A549 treated with AZD2906 at 1 μM for 4 hours (cell line): ENCODE data around the gene TESK2. TPM values are rescaled to one million over a fixed set of nuclear protein-coding genes. Genes with fewer than 3 reads are reported as not detected.

Source experiments
- total RNA-seq: library from RNA; stranded (reverse); fragments of 200-300 nt; extraction: Qiagen RNA extraction; gene quantifications from 5 replicates; pipeline ENCODE4 v1.2.3, GENCODE V29; 2022

The TESK2 gene
- total RNA-seq, result 0.13 to 0.27 TPM (median 0.17 TPM) in 5 replicates

GRCh38 chr1:45490626-45491486, at the start of gene TESK2:
TSS of gene TESK2 (minus strand) at chr1:45491163. CDS start at chr1:45457785, 33,378 bp downstream.

DNA sequence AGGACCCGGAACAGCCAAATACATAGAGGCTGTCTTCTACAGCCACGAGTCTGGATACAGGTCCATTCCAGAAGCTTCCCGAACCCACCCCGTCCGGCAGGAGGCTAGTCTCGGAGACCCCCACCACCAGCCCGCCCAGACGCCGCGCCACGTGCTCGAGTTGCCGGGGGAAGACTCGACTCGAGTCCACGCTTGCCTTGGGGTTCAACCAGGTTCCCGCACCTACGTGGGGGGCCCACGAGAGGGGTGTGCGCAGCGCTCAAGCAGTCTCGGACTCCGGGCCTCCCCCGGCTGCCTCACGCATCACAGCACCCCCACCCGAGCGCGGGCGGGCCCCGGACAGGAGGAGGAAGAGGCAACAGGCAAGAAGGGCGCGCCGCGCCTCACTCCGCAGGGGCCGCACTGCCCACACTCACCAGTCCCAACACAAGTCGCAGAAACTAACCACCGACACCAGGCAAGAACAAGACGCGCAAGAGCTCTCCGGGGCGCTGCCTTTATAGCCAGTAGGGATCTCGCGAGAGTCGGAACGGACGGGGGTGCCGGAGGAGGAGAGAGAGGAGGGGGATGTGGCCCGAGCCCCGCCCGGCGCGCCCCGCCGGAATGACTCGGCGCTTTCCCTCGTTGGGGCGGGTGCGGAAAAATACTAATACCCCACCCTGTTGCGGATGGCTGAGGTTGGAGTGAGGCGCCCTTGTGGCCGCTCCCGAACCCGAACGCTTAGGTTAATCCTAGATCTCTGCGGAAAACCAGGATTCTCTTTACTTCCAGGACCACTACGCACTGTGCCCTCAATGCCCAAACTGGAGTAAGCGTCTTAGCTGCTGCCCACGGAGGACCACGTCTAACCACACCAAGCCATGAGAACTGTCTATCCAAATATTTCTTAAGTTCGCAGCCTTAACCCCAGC, 30.7 kb upstream of the TESK2 start, which contains the start of gene PRDX1:
TSS of gene PRDX1 (minus strand) at position 472 of the 911 bp plus-strand sequence. CDS start 2,841 bp downstream, outside the sequence.

DNA sequence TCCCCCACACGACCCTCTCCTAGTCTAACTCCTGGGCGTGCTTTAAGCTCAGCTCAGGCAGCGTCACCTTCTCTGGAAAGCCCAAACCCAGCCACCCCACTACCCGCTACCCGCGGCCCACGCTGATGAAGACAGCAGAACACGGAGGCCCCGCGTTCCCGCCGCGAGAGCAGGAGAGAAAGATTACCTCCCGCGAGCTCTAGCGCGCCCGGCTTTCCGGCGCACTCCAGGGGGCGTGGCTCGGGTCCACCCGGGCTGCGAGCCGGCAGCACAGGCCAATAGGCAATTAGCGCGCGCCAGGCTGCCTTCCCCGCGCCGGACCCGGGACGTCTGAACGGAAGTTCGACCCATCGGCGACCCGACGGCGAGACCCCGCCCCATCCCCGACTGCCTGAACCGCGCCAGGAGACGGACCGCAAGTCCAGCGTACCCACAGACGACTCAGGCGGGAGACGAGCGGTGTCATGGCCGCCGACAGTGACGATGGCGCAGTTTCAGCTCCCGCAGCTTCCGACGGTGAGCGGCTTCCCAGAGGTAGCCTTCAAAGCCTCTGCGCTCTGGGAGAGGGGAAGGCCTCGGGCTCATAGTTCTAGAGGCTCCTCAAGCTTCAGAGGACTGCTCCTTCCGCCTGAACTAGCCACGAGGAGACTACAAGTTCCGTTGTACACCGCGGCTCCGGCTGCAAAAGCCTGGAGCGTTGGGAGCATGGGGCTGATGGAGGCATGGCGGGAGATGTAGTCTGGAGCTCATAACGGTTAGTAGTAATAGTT, 151.0 kb downstream of the TESK2 start, which contains the start of the genes MUTYH and TOE1:
TSS of gene MUTYH (minus strand) at position 652 of the 770 bp plus-strand sequence. CDS start 5,935 bp downstream, outside the sequence.
TSS of gene TOE1 (plus strand) at position 382 of the 770 bp plus-strand sequence. CDS start at position 465, 83 bp downstream.

GRCh38 chr1:45326627-45327623, 164.0 kb downstream of the TESK2 start, which contains the start of gene HPDL:
TSS of gene HPDL (plus strand) at chr1:45326895. CDS start at chr1:45327149, 254 bp downstream.

Other genes starting within 250 kb of the TESK2 start
- 2.5 to 3.8 TPM (median 3.2 TPM) in 5 replicates for gene HPDL, start 164.3 kb downstream of the TESK2 start, total RNA-seq
- gene TOE1, start 151.0 kb downstream of the TESK2 start, total RNA-seq, result 10.8 to 13.4 TPM (median 12.5 TPM) in 5 replicates
- gene MUTYH, start 150.7 kb downstream of the TESK2 start, total RNA-seq, result 7.1 to 10.8 TPM (median 9.2 TPM) in 5 replicates
- gene CCDC163, start 8.9 kb upstream of the TESK2 start, total RNA-seq, result 1.3 to 2.0 TPM (median 1.6 TPM) in 5 replicates
- 2.1 to 2.3 TPM (median 2.3 TPM) in 5 replicates for gene MMACHC, start 9.1 kb upstream of the TESK2 start, total RNA-seq
- 1,895 to 2,135 TPM (median 1,925 TPM) in 5 replicates for gene PRDX1, start 30.7 kb upstream of the TESK2 start, total RNA-seq
- 73.5 to 78.3 TPM (median 75.2 TPM) in 5 replicates for gene AKR1A1, start 59.7 kb upstream of the TESK2 start, total RNA-seq
- gene NASP, start 92.9 kb upstream of the TESK2 start, total RNA-seq, result 102 to 144 TPM (median 116 TPM) in 5 replicates
- gene CCDC17, start 132.9 kb upstream of the TESK2 start, total RNA-seq, result 0.14 to 0.26 TPM (median 0.23 TPM) in 5 replicates
- 28.7 to 47.3 TPM (median 31.8 TPM) in 5 replicates for gene GPBP1L1, start 195.4 kb upstream of the TESK2 start, total RNA-seq
- 17.2 to 19.6 TPM (median 19.3 TPM) in 5 replicates for gene TMEM69, start 197.0 kb upstream of the TESK2 start, total RNA-seq